Loucy (cell line): ENCODE results near the gene DENND2A.

Source experiments
- H2AFZ ChIP-seq: fragments of 200-600 bp; sonication (generic); 2 replicates; pipeline ENCODE4 v1.6.0; 2016; ENCODE audit warnings: antibody characterized with exemption, mild to moderate bottlenecking, low read length, moderate library complexity
- H3F3A ChIP-seq: fragments of 200-600 bp; 2 replicates; pipeline ENCODE4 v1.6.0; 2016; ENCODE audit warnings: antibody characterized with exemption, low read depth, mild to moderate bottlenecking
- H3K27me3 ChIP-seq: fragments of 200-600 bp; sonication (generic); 2 replicates; pipeline ENCODE4 v1.6.1; 2014; ENCODE audit warnings: low read length, mild to moderate bottlenecking; ENCODE audit not compliant: insufficient read depth, poor library complexity, severe bottlenecking
- H3K36me3 ChIP-seq: fragments of 200-600 bp; sonication (generic); 2 replicates; pipeline ENCODE4 v1.6.1; 2016; ENCODE audit warnings: low read length; ENCODE audit not compliant: insufficient read depth
- H3K4me1 ChIP-seq: fragments of 200-600 bp; sonication (generic); 2 replicates; pipeline ENCODE4 v1.5.1; 2014; ENCODE audit warnings: low read length, mild to moderate bottlenecking; ENCODE audit not compliant: insufficient read depth, poor library complexity, severe bottlenecking
- H3K4me2 ChIP-seq: fragments of 200-600 bp; sonication (generic); 2 replicates; pipeline ENCODE4 v1.6.0; 2014; ENCODE audit warnings: antibody characterized with exemption, low read length, low read depth, mild to moderate bottlenecking; ENCODE audit not compliant: poor library complexity, severe bottlenecking
- H3K4me3 ChIP-seq: fragments of 200-600 bp; sonication (generic); 2 replicates; pipeline ENCODE4 v1.5.1; 2014; ENCODE audit warnings: low read length, mild to moderate bottlenecking, mixed read lengths; ENCODE audit not compliant: poor library complexity, severe bottlenecking
- H3K79me2 ChIP-seq: fragments of 200-600 bp; sonication (generic); 2 replicates; pipeline ENCODE4 v1.6.1; 2014; ENCODE audit warnings: low read length; ENCODE audit not compliant: insufficient read depth
- H3K9ac ChIP-seq: fragments of 200-600 bp; sonication (generic); 2 replicates; pipeline ENCODE4 v1.6.0; 2014; ENCODE audit warnings: mild to moderate bottlenecking, low read depth, low read length, moderate library complexity; ENCODE audit not compliant: poor library complexity, severe bottlenecking
- H3K9me2 ChIP-seq: fragments of 200-600 bp; sonication (generic); replicated peaks from 2 replicates; pipeline ENCODE4 v1.6.1; 2016; ENCODE audit warnings: low read depth, low read length, mixed read lengths
- H3K9me3 ChIP-seq: fragments of 200-600 bp; sonication (generic); 2 replicates; pipeline ENCODE4 v1.6.1; 2014; ENCODE audit warnings: mild to moderate bottlenecking, antibody characterized with exemption, low read length, low read depth; ENCODE audit not compliant: insufficient read depth
- H4K20me1 ChIP-seq: fragments of 200-600 bp; sonication (generic); 2 replicates; pipeline ENCODE4 v1.6.0; 2014; ENCODE audit warnings: antibody characterized with exemption, low read length, mild to moderate bottlenecking; ENCODE audit not compliant: insufficient read depth, poor library complexity, severe bottlenecking
- CTCF ChIP-seq: fragments of 200-600 bp; sonication (generic); conservative IDR thresholded peaks from 2 replicates; pipeline ENCODE4 v1.5.1; 2014; ENCODE audit warnings: mild to moderate bottlenecking, antibody characterized with exemption, low read length
- EZH2phosphoT487 ChIP-seq: fragments of 200-600 bp; IDR thresholded peaks from 2 replicates; pipeline ENCODE4 v1.6.1; 2018; ENCODE audit warnings: antibody characterized with exemption, mild to moderate bottlenecking, moderate library complexity, borderline replicate concordance

DENND2A gene

GRCh38 chr7:140683657-140684056 is 43.0 kb upstream of the DENND2A start:
- H3K27me3 ChIP-seq = no peaks in the 10 kb centered on the region
- no peaks in the 10 kb centered on the region for H3K79me2 ChIP-seq
- H2AFZ ChIP-seq = no peak overlapping the region
- peaks cover 13% of the 10 kb centered on the region; the same call in 1 of the 2 replicates for H3K36me3 ChIP-seq
- H3K4me2 ChIP-seq = no peak overlapping the region
- no peaks in the 10 kb centered on the region for H4K20me1 ChIP-seq
- no peaks in the 10 kb centered on the region for H3K4me1 ChIP-seq
- H3K9me3 ChIP-seq = no peaks in the 10 kb centered on the region
- H3K9ac ChIP-seq = no peak overlapping the region
- no peaks in the 10 kb centered on the region for H3F3A ChIP-seq
- H3K4me3 ChIP-seq = no peak overlapping the region
- H3K9me2 ChIP-seq = no peaks in the 10 kb centered on the region
- no peak for TF ChIP-seq CTCF

- H3K9me3 ChIP-seq = no peaks in the 10 kb centered on the region
- peaks cover 13% of the 10 kb centered on the region; the same call in 1 of the 2 replicates for H3K36me3 ChIP-seq
- H3K4me3 ChIP-seq = no peak overlapping the region
- H3K9ac ChIP-seq = no peak overlapping the region
- H4K20me1 ChIP-seq = peaks cover under 1% of the 10 kb centered on the region
- H3K27me3 ChIP-seq = no peaks in the 10 kb centered on the region
- TF ChIP-seq EZH2phosphoT487 (no peak), CTCF (no peak)
- 0 out of 2 replicates have a peak, but pooled peaks cover 7% of the 10 kb centered on the region for H3K79me2 ChIP-seq
- H3K4me1 ChIP-seq = peaks cover 1% of the 10 kb centered on the region
- H2AFZ ChIP-seq = no peak overlapping the region
- H3F3A ChIP-seq = no peaks in the 10 kb centered on the region
- no peaks in the 10 kb centered on the region for H3K9me2 ChIP-seq
- H3K4me2 ChIP-seq = no peak overlapping the region
Observed at GRCh38 chr7:140681766-140682165, 41.2 kb upstream of the DENND2A start.

GRCh38 chr7:140680886-140681285 is 40.3 kb upstream of the DENND2A start:
- H3K9me3 ChIP-seq = no peaks in the 10 kb centered on the region
- H3K9me2 ChIP-seq = no peaks in the 10 kb centered on the region

More at GRCh38 chr7:140680886-140681285, 40.3 kb upstream of the DENND2A start:
- H3K4me2 ChIP-seq = no peak overlapping the region
- no peak overlapping the region for H3K4me3 ChIP-seq
- H4K20me1 ChIP-seq = peaks cover 8% of the 10 kb centered on the region
- TF ChIP-seq CTCF = no peak
- peaks cover 13% of the 10 kb centered on the region; the same call in 1 of the 2 replicates for H3K36me3 ChIP-seq
- H3K4me1 ChIP-seq = peaks cover 10% of the 10 kb centered on the region
- no peaks in the 10 kb centered on the region for H3K27me3 ChIP-seq
- H3K79me2 ChIP-seq = peaks cover 14% of the 10 kb centered on the region
- no peak overlapping the region for H2AFZ ChIP-seq
- H3F3A ChIP-seq = no peaks in the 10 kb centered on the region
- H3K9ac ChIP-seq = no peak overlapping the region
